ENCODE measurements around the gene MFRP. TPM values are rescaled to one million over a fixed set of nuclear protein-coding genes. Genes with fewer than 3 reads are reported as not detected.

Gene MFRP
- total RNA-seq, 1 experiment from 2014 or later: not detected

GRCh38 chr11:119324189-119324588 is 22.3 kb downstream of the MFRP start:
- DNase-seq (ENCODE audit: low read depth): no peak
- in situ Hi-C loops (cut with HindIII; ENCODE audit: low pct_unique_long_range_greater_than_20kb, low sequenced_read_pairs): loop anchor here (25.0 kb wide), 1 partner anchor 212 kb away; the partner anchor contains the start of genes C2CD2L, DPAGT1 and HINFP

GRCh38 chr11:119323532-119324033 is 22.9 kb downstream of the MFRP start:
- in situ Hi-C loops (cut with HindIII; ENCODE audit: low pct_unique_long_range_greater_than_20kb, low sequenced_read_pairs): loop anchor here (25.0 kb wide), 1 partner anchor 211 kb away; the partner anchor contains the start of genes C2CD2L, DPAGT1 and HINFP
- peak; percentile 35 for DNase-seq (ENCODE audit: low read depth)

- no peak for DNase-seq (ENCODE audit: low read depth)
- in situ Hi-C loops (cut with HindIII; ENCODE audit: low pct_unique_long_range_greater_than_20kb, low sequenced_read_pairs): loop anchor here (25.0 kb wide), 1 partner anchor 211 kb away; the partner anchor contains the start of genes C2CD2L, DPAGT1 and HINFP
Observed at GRCh38 chr11:119322921-119323531, 23.5 kb downstream of the MFRP start.

- DNase-seq (ENCODE audit: low read depth): no peak
- in situ Hi-C loops (cut with HindIII; ENCODE audit: low pct_unique_long_range_greater_than_20kb, low sequenced_read_pairs): loop anchor here (25.0 kb wide), 1 partner anchor 210 kb away; the partner anchor contains the start of genes C2CD2L, DPAGT1 and HINFP
Observed at GRCh38 chr11:119322360-119322739, 24.2 kb downstream of the MFRP start.

GRCh38 chr11:119320776-119321524 is 25.6 kb downstream of the MFRP start:
- no peak for DNase-seq (ENCODE audit: low read depth)
- in situ Hi-C loops (cut with HindIII; ENCODE audit: low pct_unique_long_range_greater_than_20kb, low sequenced_read_pairs): loop anchor here (25.0 kb wide), 1 partner anchor 209 kb away; the partner anchor contains the start of genes C2CD2L, DPAGT1 and HINFP

GRCh38 chr11:119320240-119320775 is 26.2 kb downstream of the MFRP start:
- in situ Hi-C loops (cut with HindIII; ENCODE audit: low pct_unique_long_range_greater_than_20kb, low sequenced_read_pairs): loop anchor here (25.0 kb wide), 1 partner anchor 208 kb away; the partner anchor contains the start of genes C2CD2L, DPAGT1 and HINFP
- no peak for DNase-seq (ENCODE audit: low read depth)

GRCh38 chr11:119319700-119320239 is 26.7 kb downstream of the MFRP start:
- no peak for DNase-seq (ENCODE audit: low read depth)
- in situ Hi-C loops (cut with HindIII; ENCODE audit: low pct_unique_long_range_greater_than_20kb, low sequenced_read_pairs): loop anchor here (25.0 kb wide), 1 partner anchor 207 kb away; the partner anchor contains the start of genes C2CD2L, DPAGT1 and HINFP

GRCh38 chr11:119319136-119319699 is 27.3 kb downstream of the MFRP start:
- no peak for DNase-seq (ENCODE audit: low read depth)
- in situ Hi-C loops (cut with HindIII; ENCODE audit: low pct_unique_long_range_greater_than_20kb, low sequenced_read_pairs): loop anchor here (25.0 kb wide), 1 partner anchor 207 kb away; the partner anchor contains the start of genes C2CD2L, DPAGT1 and HINFP

GRCh38 chr11:119318240-119319135 is 28.0 kb downstream of the MFRP start:
- no peak for DNase-seq (ENCODE audit: low read depth)

GRCh38 chr11:119317592-119318239 is 28.8 kb downstream of the MFRP start:
- in situ Hi-C loops (cut with HindIII; ENCODE audit: low pct_unique_long_range_greater_than_20kb, low sequenced_read_pairs): loop anchor here (25.0 kb wide), 1 partner anchor 205 kb away; the partner anchor contains the start of genes C2CD2L, DPAGT1 and HINFP
- DNase-seq (ENCODE audit: low read depth): no peak

More at GRCh38 chr11:119318240-119319135, 28.0 kb downstream of the MFRP start:
- in situ Hi-C loops (cut with HindIII; ENCODE audit: low pct_unique_long_range_greater_than_20kb, low sequenced_read_pairs): loop anchor here (25.0 kb wide), 1 partner anchor 206 kb away; the partner anchor contains the start of genes C2CD2L, DPAGT1 and HINFP

- no peak for DNase-seq (ENCODE audit: low read depth)
- in situ Hi-C loops (cut with HindIII; ENCODE audit: low pct_unique_long_range_greater_than_20kb, low sequenced_read_pairs): loop anchor here (25.0 kb wide), 1 partner anchor 205 kb away; the partner anchor contains the start of genes C2CD2L, DPAGT1 and HINFP
Observed at GRCh38 chr11:119316729-119317591, 29.5 kb downstream of the MFRP start, which contains the start of gene MCAM. Gene MCAM, minus strand, starts transcription at chr11:119317130. Its CDS starts 29 bp downstream, at chr11:119317101.

- no peak for DNase-seq (ENCODE audit: low read depth)
- in situ Hi-C loops (cut with HindIII; ENCODE audit: low pct_unique_long_range_greater_than_20kb, low sequenced_read_pairs): loop anchor here (25.0 kb wide), 1 partner anchor 204 kb away; the partner anchor contains the start of genes C2CD2L, DPAGT1 and HINFP
Observed at GRCh38 chr11:119316016-119316728, 30.3 kb downstream of the MFRP start.

- in situ Hi-C loops (cut with HindIII; ENCODE audit: low pct_unique_long_range_greater_than_20kb, low sequenced_read_pairs): loop anchor here (25.0 kb wide), 1 partner anchor 203 kb away; the partner anchor contains the start of genes C2CD2L, DPAGT1 and HINFP
- DNase-seq (ENCODE audit: low read depth): peak; percentile 20
Observed at GRCh38 chr11:119315131-119316015, 31.1 kb downstream of the MFRP start.

GRCh38 chr11:119314726-119315125 is 31.8 kb downstream of the MFRP start:
- no peak for DNase-seq (ENCODE audit: low read depth)
- in situ Hi-C loops (cut with HindIII; ENCODE audit: low pct_unique_long_range_greater_than_20kb, low sequenced_read_pairs): loop anchor here (25.0 kb wide), 1 partner anchor 202 kb away; the partner anchor contains the start of genes C2CD2L, DPAGT1 and HINFP
